Endothelial cell of umbilical vein (primary cell): Measurements from ENCODE around the gene CYP2E1. TPM values are rescaled to one million over a fixed set of nuclear protein-coding genes. Genes with fewer than 3 reads are reported as not detected.

Experiments
- BruUV-seq: library from RNA; stranded (reverse); fragments of 400-500 nt; replicated peaks from 2 replicates; lab custom pipeline; 2021; lab: Mats Ljungman, UMichigan
- CTCF ChIA-PET: fragments of 300-600, 350-600 bp; sonication (Branson Sonifier 250); formaldehyde crosslinking; loops from one replicate; lab custom pipeline; 2021; ENCODE audit warnings: antibody characterized with exemption, inconsistent platforms; lab: Charles Lee
- POLR2A ChIA-PET: fragments of 300-600, 350-600 bp; sonication (Branson Sonifier 250); formaldehyde crosslinking; loops from one replicate; lab custom pipeline; 2021; ENCODE audit warnings: antibody characterized with exemption, inconsistent platforms; lab: Charles Lee
- DNase-seq: peaks from one replicate; pipeline ENCODE4 v3.0.0-alpha.2; 2011; ENCODE audit warnings: low read depth, low spot score
- FAIRE-seq: peaks from 2 replicates; lab custom pipeline; 2011; peaks lifted over from hg19 to GRCh38; lab: Jason Lieb, UNC
- H2AFZ ChIP-seq: 2 replicates; pipeline ENCODE4 v1.6.0; 2012; ENCODE audit warnings: low read depth, low read length, control low read depth, inconsistent platforms
- H3K27ac ChIP-seq: 2 replicates; pipeline ENCODE4 v1.5.1; 2011; ENCODE audit warnings: low read depth, mild to moderate bottlenecking, control low read depth, low read length, moderate library complexity; ENCODE audit not compliant: insufficient read depth
- H3K27me3 ChIP-seq, 2 experiments: 2 replicates each; pipeline versions ENCODE4 v1.6.0 to v1.6.1; 2011; ENCODE audit warnings: low read length in 2 of 2, mixed read lengths in 1 of 2; ENCODE audit not compliant: control insufficient read depth in 2 of 2, insufficient read depth in 2 of 2
- H3K36me3 ChIP-seq, 2 experiments: 2 replicates in 1 of 2; 3 replicates in 1 of 2; pipeline ENCODE4 v1.5.1; 2011; ENCODE audit warnings: low read length in 2 of 2, mild to moderate bottlenecking in 1 of 2, moderate library complexity in 1 of 2; ENCODE audit not compliant: control insufficient read depth in 2 of 2, insufficient read depth in 2 of 2; ENCODE audit errors: extremely low read depth in 1 of 2
- H3K4me1 ChIP-seq: 3 replicates; pipeline ENCODE4 v1.5.1; 2011; ENCODE audit warnings: mild to moderate bottlenecking, low read length; ENCODE audit not compliant: control insufficient read depth, insufficient read depth; ENCODE audit errors: extremely low read depth
- H3K4me2 ChIP-seq: 2 replicates; pipeline ENCODE4 v1.6.1; 2011; ENCODE audit warnings: low read length, control low read depth, mixed read lengths; ENCODE audit not compliant: insufficient read depth
- H3K4me3 ChIP-seq, 3 experiments: fragments of 200-600 bp in 1 of 3; sonication (generic), shearing (Covaris generic) in 1 of 3; replicated peaks in 1 of 3; 2 replicates each; pipeline ENCODE4 v1.5.1; 2011 to 2016; ENCODE audit warnings: control low read depth in 3 of 3, low read length in 3 of 3, mild to moderate bottlenecking in 2 of 3, inconsistent platforms in 1 of 3, low read depth in 1 of 3, moderate library complexity in 1 of 3; ENCODE audit not compliant: insufficient read depth in 1 of 3
- H3K79me2 ChIP-seq: 2 replicates; pipeline ENCODE4 v1.6.0; 2012; ENCODE audit warnings: low read length, inconsistent platforms; ENCODE audit not compliant: control insufficient read depth, insufficient read depth
- H3K9ac ChIP-seq: replicated peaks from 2 replicates; pipeline ENCODE3; 2011; ENCODE audit warnings: low read length, control low read depth; ENCODE audit not compliant: insufficient read depth; ENCODE audit errors: extremely low read depth
- H3K9me1 ChIP-seq: replicated peaks from 3 replicates; pipeline ENCODE4 v1.6.0; 2011; ENCODE audit warnings: mild to moderate bottlenecking, low read length; ENCODE audit not compliant: control insufficient read depth, insufficient read depth; ENCODE audit errors: extremely low read depth
- H3K9me3 ChIP-seq: replicated peaks from 2 replicates; pipeline ENCODE4 v1.5.1; 2012; ENCODE audit warnings: low read length, inconsistent platforms; ENCODE audit not compliant: control insufficient read depth, insufficient read depth
- H4K20me1 ChIP-seq: replicated peaks from 2 replicates; pipeline ENCODE3; 2011; ENCODE audit warnings: mild to moderate bottlenecking, low read length; ENCODE audit not compliant: control insufficient read depth, insufficient read depth; ENCODE audit errors: extremely low read depth
- CTCF ChIP-seq, 2 donors: IDR thresholded peaks; 1 replicate in 1 of 2; 2 replicates in 1 of 2; pipeline ENCODE4 v1.5.1; 2011; ENCODE audit warnings: low read length in 2 of 2, mild to moderate bottlenecking in 2 of 2, moderate library complexity in 2 of 2, control low read depth in 1 of 2, inconsistent platforms in 1 of 2, low read depth in 1 of 2; ENCODE audit not compliant: insufficient read depth in 1 of 2; ENCODE audit errors: extremely low read depth in 1 of 2
- EZH2 ChIP-seq: IDR thresholded peaks from 2 replicates; pipeline ENCODE4 v1.6.1; 2012; ENCODE audit warnings: borderline replicate concordance, low read depth, mild to moderate bottlenecking, moderate library complexity, low read length, inconsistent platforms; ENCODE audit not compliant: severe bottlenecking
- MAX ChIP-seq: IDR thresholded peaks from 2 replicates; pipeline ENCODE4 v1.6.1; 2011; ENCODE audit not compliant: insufficient read depth, insufficient read length
- POLR2AphosphoS5 ChIP-seq: IDR thresholded peaks from 2 replicates; pipeline ENCODE4 v1.6.1; 2012; ENCODE audit warnings: low read depth, mild to moderate bottlenecking, control low read depth, low read length, moderate library complexity; ENCODE audit not compliant: insufficient read depth
- dilution Hi-C: fragments of 300-500 bp; cut with MboI; formaldehyde crosslinking; loops from one replicate; pipeline ENCODE4 v1.15.0; 2019; ENCODE audit warnings: low sequenced_read_pairs; ENCODE audit not compliant: extremely low pct_ligation_motif_present
- intact Hi-C: fragments of 100-400 bp; cut with micrococcal nuclease; formaldehyde crosslinking; loops from one replicate; pipeline ENCODE4 v1.10.0; 2022
- polyA plus RNA-seq, 4 experiments: library from polyadenylated mRNA; depleted of rRNA in 3 of 4; stranded (reverse) in 3 of 4; unstranded in 1 of 4; fragments of >200 nt; gene quantifications; 2 replicates each; pipeline versions ENCODE4 v1.2.1 to v1.2.3, GENCODE V29; 2011 to 2012; ENCODE audit warnings: missing spikeins in 1 of 4
- total RNA-seq: library from RNA; stranded (reverse); gene quantifications from 2 replicates; pipeline ENCODE4 v1.2.3, GENCODE V29; 2021

Gene CYP2E1
- total and polyA plus RNA-seq, 2 donors (not counting 3 experiments of a cell fraction or from before 2014, with no cell fraction given): 0.08 TPM; not detected in 1

GRCh38 chr10:133525444-133525843 lies 1.7 kb upstream of the CYP2E1 start:
- Histone ChIP-seq H3K4me3 (no peak overlapping the region), H3K9me3 (no peaks in the 10 kb centered on the region), H3K9ac (no peak overlapping the region), H3K36me3 (no peaks in the 10 kb centered on the region), H2AFZ (no peak overlapping the region), H3K27me3 (peaks cover 14 to 15% of the 10 kb centered on the region in 2 experiments), H4K20me1 (no peaks in the 10 kb centered on the region), H3K9me1 (no peaks in the 10 kb centered on the region), H3K4me2 (no peak overlapping the region), H3K27ac (no peak overlapping the region), H3K4me1 (no peaks in the 10 kb centered on the region), H3K79me2 (no peaks in the 10 kb centered on the region)
- intact Hi-C loops (no loop called here), dilution Hi-C loops (no loop called here)
- no peak for FAIRE-seq
- BruUV-seq: no TSS peak
- ChIA-PET POLR2A (no interaction called here), CTCF (no interaction called here)
- TF ChIP-seq POLR2AphosphoS5 (no peak), CTCF (IDR thresholded peaks at IDR 0.05; ENCODE audit: extremely low read depth in 1 of 2, insufficient read depth in 1 of 2, low read depth in 1 of 2, low read length in 2 of 2) (no peak)
- DNase-seq: no peak

GRCh38 chr10:133527771-133528271 lies 658 bp downstream of the CYP2E1 start:
- TF ChIP-seq MAX (no peak), EZH2 (peak; percentile 16)
- ChIA-PET POLR2A (no interaction called here), CTCF (no interaction called here)
- DNase-seq (no peak), FAIRE-seq (no peak)
- Histone ChIP-seq H3K27me3 (peaks cover 14 to 15% of the 10 kb centered on the region in 2 experiments), H3K9me3 (no peaks in the 10 kb centered on the region), H2AFZ (no peak overlapping the region), H4K20me1 (no peaks in the 10 kb centered on the region), H3K4me1 (no peaks in the 10 kb centered on the region), H3K79me2 (no peaks in the 10 kb centered on the region), H3K9ac (no peak overlapping the region), H3K27ac (no peak overlapping the region), H3K4me2 (no peak overlapping the region), H3K9me1 (no peaks in the 10 kb centered on the region), H3K36me3 (no peaks in the 10 kb centered on the region), H3K4me3 (no peak overlapping the region)
- BruUV-seq: no TSS peak
- dilution Hi-C loops (no loop called here), intact Hi-C loops (no loop called here)
